H1 (cell line): ENCODE results near the gene ZNF423. TPM values are rescaled to one million over a fixed set of nuclear protein-coding genes. Genes with fewer than 3 reads are reported as not detected.

ENCODE experiments used
- CTCF ChIA-PET: fragments of 300-600 bp; sonication (Branson Sonifier 250); formaldehyde crosslinking; loops from one replicate; lab custom pipeline; 2021; ENCODE audit not compliant: partially characterized antibody; lab: Charles Lee
- POLR2A ChIA-PET: fragments of 300-600 bp; sonication (Branson Sonifier 250); formaldehyde crosslinking; loops from one replicate; lab custom pipeline; 2021; ENCODE audit warnings: inconsistent platforms; ENCODE audit not compliant: partially characterized antibody; lab: Charles Lee
- DNase-seq, 2 experiments: peaks; one replicate each; pipeline versions ENCODE4 v3.0.0 to v3.0.0-alpha.2; 2010 to 2022; ENCODE audit warnings: low spot score in 2 of 2, low read depth in 1 of 2, mixed read lengths in 1 of 2
- FAIRE-seq: peaks from 2 replicates; lab custom pipeline; 2011; peaks lifted over from hg19 to GRCh38; lab: Jason Lieb, UNC
- H2AFZ ChIP-seq: 2 replicates; pipeline ENCODE4 v1.8.1; 2012; ENCODE audit warnings: low read length, inconsistent platforms
- H2AK5ac ChIP-seq: 2 replicates; pipeline ENCODE4 v1.6.1; 2013; ENCODE audit warnings: low read depth, low read length
- H2BK120ac ChIP-seq: replicated peaks from 2 replicates; pipeline ENCODE3; 2013; ENCODE audit warnings: low read depth, low read length, inconsistent platforms
- H2BK12ac ChIP-seq: 2 replicates; pipeline ENCODE4 v1.6.1; 2013; ENCODE audit warnings: low read depth, low read length
- H2BK15ac ChIP-seq: 2 replicates; pipeline ENCODE4 v1.6.1; 2013; ENCODE audit warnings: low read length
- H2BK20ac ChIP-seq: 2 replicates; pipeline ENCODE4 v1.6.1; 2013; ENCODE audit warnings: low read length
- H2BK5ac ChIP-seq: 2 replicates; pipeline ENCODE4 v1.6.1; 2013; ENCODE audit warnings: low read depth, low read length
- H3K14ac ChIP-seq: 2 replicates; pipeline ENCODE4 v1.6.1; 2013; ENCODE audit warnings: inconsistent platforms; ENCODE audit not compliant: insufficient read length
- H3K18ac ChIP-seq: 2 replicates; pipeline ENCODE4 v1.6.1; 2013; ENCODE audit warnings: low read length; ENCODE audit errors: extremely low read depth
- H3K23ac ChIP-seq: 2 replicates; pipeline ENCODE4 v1.6.1; 2013; ENCODE audit warnings: inconsistent platforms; ENCODE audit not compliant: insufficient read length
- H3K23me2 ChIP-seq: 2 replicates; pipeline ENCODE4 v1.6.1; 2013; ENCODE audit warnings: low read depth, low read length
- H3K27ac ChIP-seq: 2 replicates; pipeline ENCODE4 v1.6.1; 2011; ENCODE audit warnings: low read depth, low read length, inconsistent platforms
- H3K27me3 ChIP-seq, 4 experiments: replicated peaks in 1 of 4; 1 replicate in 1 of 4; 2 replicates in 3 of 4; pipeline versions ENCODE4 v1.6.1 to v1.8.1; 2011 to 2013; ENCODE audit warnings: low read length in 3 of 4, mild to moderate bottlenecking in 3 of 4, inconsistent platforms in 2 of 4, mixed read lengths in 2 of 4, moderate library complexity in 1 of 4; ENCODE audit not compliant: control insufficient read depth in 3 of 4, insufficient read depth in 3 of 4; ENCODE audit errors: extremely low read depth in 1 of 4
- H3K36me3 ChIP-seq, 4 experiments: 2 replicates each; pipeline versions ENCODE4 v1.6.1 to v1.8.1; 2011 to 2013; ENCODE audit warnings: mild to moderate bottlenecking in 4 of 4, low read length in 3 of 4, moderate library complexity in 2 of 4, control low read depth in 1 of 4, inconsistent platforms in 1 of 4; ENCODE audit not compliant: insufficient read depth in 4 of 4, control insufficient read depth in 2 of 4
- H3K4ac ChIP-seq: replicated peaks from 2 replicates; pipeline ENCODE3; 2013; ENCODE audit warnings: low read length, low read depth, mixed read lengths, inconsistent platforms; ENCODE audit not compliant: insufficient read length
- H3K4me1 ChIP-seq, 4 experiments: replicated peaks in 1 of 4; 1 replicate in 1 of 4; 2 replicates in 3 of 4; pipeline versions ENCODE4 v1.6.1 to v1.8.1; 2011 to 2013; ENCODE audit warnings: low read length in 3 of 4, inconsistent platforms in 2 of 4, mixed read lengths in 1 of 4; ENCODE audit not compliant: insufficient read depth in 4 of 4, control insufficient read depth in 3 of 4
- H3K4me2 ChIP-seq, 2 experiments: 2 replicates each; pipeline versions ENCODE4 v1.6.1 to v1.8.1; 2011 to 2013; ENCODE audit warnings: low read depth in 2 of 2, low read length in 2 of 2, control low read depth in 1 of 2, inconsistent platforms in 1 of 2, mild to moderate bottlenecking in 1 of 2; ENCODE audit not compliant: insufficient read depth in 1 of 2
- H3K4me3 ChIP-seq, 4 experiments: fragments of 200-600, 300-600 bp in 1 of 4; sonication (generic), shearing (Covaris generic), sonication (Bioruptor Twin) in 1 of 4; 2 replicates each; pipeline versions ENCODE4 v1.5.1 to v1.8.1; 2011 to 2016; ENCODE audit warnings: low read length in 4 of 4, low read depth in 3 of 4, control low read depth in 2 of 4, inconsistent platforms in 2 of 4, mild to moderate bottlenecking in 2 of 4, mixed read lengths in 1 of 4, moderate library complexity in 1 of 4; ENCODE audit not compliant: insufficient read depth in 2 of 4; ENCODE audit errors: extremely low read depth in 1 of 4
- H3K56ac ChIP-seq: replicated peaks from 2 replicates; pipeline ENCODE3; 2013; ENCODE audit warnings: low read depth, mild to moderate bottlenecking, mixed read lengths, low read length, inconsistent platforms; ENCODE audit not compliant: insufficient read length
- H3K79me1 ChIP-seq: 2 replicates; pipeline ENCODE4 v1.6.1; 2013; ENCODE audit warnings: low read depth, low read length, control low read depth
- H3K79me2 ChIP-seq, 2 experiments: 2 replicates each; pipeline versions ENCODE4 v1.6.1 to v1.8.1; 2012 to 2013; ENCODE audit warnings: low read length in 2 of 2, mild to moderate bottlenecking in 2 of 2, inconsistent platforms in 1 of 2; ENCODE audit not compliant: insufficient read depth in 2 of 2, control insufficient read depth in 1 of 2
- H3K9ac ChIP-seq, 4 experiments: replicated peaks in 1 of 4; 1 replicate in 1 of 4; 2 replicates in 3 of 4; pipeline versions ENCODE4 v1.6.1 to v1.8.1; 2011 to 2013; ENCODE audit warnings: low read depth in 3 of 4, low read length in 3 of 4, control low read depth in 2 of 4, mild to moderate bottlenecking in 2 of 4, moderate library complexity in 2 of 4, inconsistent platforms in 1 of 4; ENCODE audit errors: extremely low read depth in 1 of 4
- H3K9me3 ChIP-seq, 2 experiments: 2 replicates each; pipeline versions ENCODE4 v1.6.1 to v1.8.1; 2012 to 2013; ENCODE audit warnings: mild to moderate bottlenecking in 2 of 2, moderate library complexity in 2 of 2, control low read depth in 1 of 2, inconsistent platforms in 1 of 2, low read depth in 1 of 2, low read length in 1 of 2, mixed read lengths in 1 of 2; ENCODE audit not compliant: insufficient read depth in 2 of 2
- H4K20me1 ChIP-seq, 2 experiments: replicated peaks in 1 of 2; 2 replicates each; pipeline versions ENCODE3 to v1.8.1; 2011 to 2013; ENCODE audit warnings: inconsistent platforms in 2 of 2, low read length in 2 of 2, mild to moderate bottlenecking in 1 of 2; ENCODE audit not compliant: insufficient read depth in 2 of 2, control insufficient read depth in 1 of 2
- H4K5ac ChIP-seq: 2 replicates; pipeline ENCODE4 v1.6.1; 2013; ENCODE audit warnings: low read length, low read depth, mixed read lengths, inconsistent platforms; ENCODE audit not compliant: insufficient read length
- H4K8ac ChIP-seq: 2 replicates; pipeline ENCODE4 v1.8.0; 2013; ENCODE audit warnings: mild to moderate bottlenecking, moderate library complexity, low read length, inconsistent platforms; ENCODE audit not compliant: insufficient read depth; ENCODE audit errors: extremely low read depth
- H4K91ac ChIP-seq: replicated peaks from 2 replicates; pipeline ENCODE3; 2013; ENCODE audit warnings: low read length, mixed read lengths, inconsistent platforms; ENCODE audit not compliant: insufficient read length
- BACH1 ChIP-seq: IDR thresholded peaks from 2 replicates; pipeline ENCODE4 v1.6.1; 2012; ENCODE audit warnings: low read length, improper control_type of control experiment
- BCL11A ChIP-seq, 2 experiments: IDR thresholded peaks; one replicate each; pipeline ENCODE4 v1.6.1; 2011; ENCODE audit warnings: low read depth in 2 of 2, low read length in 2 of 2, mild to moderate bottlenecking in 2 of 2
- HDAC2 ChIP-seq, 2 experiments: fragments of 300-600 bp in 1 of 2; sonication (generic) in 1 of 2; IDR thresholded peaks; 2 replicates each; pipeline ENCODE4 v1.6.1; 2011 to 2012; ENCODE audit warnings: low read depth in 2 of 2, low read length in 2 of 2, mild to moderate bottlenecking in 2 of 2, moderate library complexity in 2 of 2, borderline replicate concordance in 1 of 2, inconsistent platforms in 1 of 2
- JUN ChIP-seq: IDR thresholded peaks from 2 replicates; pipeline ENCODE4 v1.6.1; 2011; ENCODE audit warnings: low read depth, mild to moderate bottlenecking, improper control_type of control experiment, low read length
- NRF1 ChIP-seq: IDR thresholded peaks from 2 replicates; pipeline ENCODE4 v1.6.1; 2011; ENCODE audit warnings: mild to moderate bottlenecking, low read depth, low read length, improper control_type of control experiment
- POLR2AphosphoS5 ChIP-seq: IDR thresholded peaks from 2 replicates; pipeline ENCODE4 v1.6.1; 2011; ENCODE audit warnings: low read depth, low read length
- SIN3A ChIP-seq, 2 experiments: IDR thresholded peaks in 1 of 2; conservative IDR thresholded peaks in 1 of 2; 2 replicates each; pipeline ENCODE4 v1.6.1; 2011 to 2012; ENCODE audit warnings: low read length in 2 of 2, improper control_type of control experiment in 1 of 2, low read depth in 1 of 2, mild to moderate bottlenecking in 1 of 2
- SIX5 ChIP-seq: IDR thresholded peaks from 2 replicates; pipeline ENCODE4 v1.6.1; 2011; ENCODE audit warnings: mild to moderate bottlenecking, low read depth, low read length
- SP1 ChIP-seq: IDR thresholded peaks from 2 replicates; pipeline ENCODE4 v1.6.1; 2011; ENCODE audit warnings: low read depth, low read length
- WGBS, 2 experiments: shearing (Covaris generic) in 1 of 2; methylation state at CpG; one replicate each; pipeline versions ENCODE4 v1.1.6 to v1.1.7; 2013 to 2015; ENCODE audit warnings: low lambda C conversion rate in 2 of 2, mixed read lengths in 2 of 2, inconsistent platforms in 1 of 2, low coverage in 1 of 2, missing lambda C conversion rate in 1 of 2; ENCODE audit not compliant: insufficient replicate concordance in 2 of 2, insufficient coverage in 1 of 2, insufficient read length in 1 of 2; ENCODE audit errors: extremely low coverage in 1 of 2, missing lambda C conversion rate in 1 of 2; 5-methylcytosine and 5-hydroxymethylcytosine counted together
- polyA plus RNA-seq, 7 experiments: library from polyadenylated mRNA; depleted of rRNA in 3 of 7; stranded (reverse) in 5 of 7; unstranded in 2 of 7; fragments of >200 nt in 5 of 7; fragments of 200-250 nt in 2 of 7; gene quantifications; 1 replicate in 5 of 7; 2 replicates in 1 of 7; 4 replicates in 1 of 7; pipeline versions ENCODE4 v1.2.1 to v1.2.3, GENCODE V29; 2011 to 2013; ENCODE audit warnings: missing spikeins in 2 of 7, mixed read lengths in 2 of 7
- total RNA-seq: library from RNA; stranded (reverse); fragmentation: NEBNext Ultra II Directional; extraction: Animal tissue kit (Norgen Biotek cat#: 25700); gene quantifications from 2 replicates; pipeline ENCODE4 v1.2.1, GENCODE V29; 2021
- TF ChIP-seq, protein P1 (sequence below): IDR thresholded peaks from 2 replicates; pipeline ENCODE4 v1.6.1; 2012; ENCODE audit warnings: inconsistent platforms
- TF ChIP-seq, protein P2 (sequence below): IDR thresholded peaks from 2 replicates; pipeline ENCODE4 v1.6.1; 2012; ENCODE audit warnings: inconsistent platforms

The ZNF423 gene
- total and polyA plus RNA-seq, 2 of the 8 experiments (the other 6 are each of a cell fraction or from before 2014, with no cell fraction given) = 38.2 to 52.3 TPM

DNA sequence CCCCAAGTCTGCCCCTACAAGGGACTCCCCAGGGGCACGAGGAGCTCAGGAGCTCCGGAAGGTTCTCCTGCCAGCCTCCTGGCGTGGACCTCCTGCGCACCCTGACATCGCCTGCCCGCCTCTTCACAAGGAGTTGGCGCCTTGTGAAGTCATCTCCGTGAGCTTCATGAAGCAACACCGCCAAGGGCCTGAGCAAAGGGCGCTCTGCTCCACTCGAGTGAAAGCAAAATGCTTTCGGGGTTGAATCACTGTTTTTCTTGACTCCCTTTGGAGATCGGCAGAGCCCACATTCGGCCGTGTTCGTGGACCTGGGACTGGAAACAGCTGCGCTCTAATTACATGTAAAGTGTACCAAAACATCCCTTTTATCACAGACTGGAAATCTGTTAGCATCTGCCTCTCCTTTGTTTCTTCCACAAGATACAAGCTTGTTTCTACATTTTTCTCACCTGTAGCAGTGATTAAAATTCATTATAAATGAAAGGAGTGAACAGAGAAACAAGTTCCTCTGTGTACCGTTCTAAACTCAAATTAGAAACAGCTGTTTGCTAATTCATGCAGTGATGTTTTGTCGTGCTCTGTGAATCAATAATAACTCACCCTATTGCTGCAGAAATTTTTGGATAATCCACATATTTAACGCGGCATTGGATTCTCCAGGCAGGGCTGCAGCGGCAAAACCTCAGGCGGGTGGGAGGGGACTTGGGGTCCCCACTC, 203.3 kb downstream of the ZNF423 start:
- Histone ChIP-seq H4K91ac (no peak overlapping the region), H3K18ac (no peak overlapping the region; the same call in 1 of the 2 replicates), H3K27ac (no peak overlapping the region), H2BK15ac (no peak overlapping the region), H2AK5ac (0 out of 2 replicates have a peak overlapping the region, but pooled peaks have one; percentile 39), H4K20me1 (no peaks in the 10 kb centered on the region), H3K23ac (no peak overlapping the region), H2BK12ac (no peak overlapping the region), H3K56ac (no peak overlapping the region), H3K79me2 (peaks cover 0 to 3% of the 10 kb centered on the region in 2 experiments; a peak in 1 of 4 replicates), H2AFZ (no peak overlapping the region), H4K8ac (no peak overlapping the region), H3K14ac (no peak overlapping the region), H3K4me3 (no peak overlapping the region), H3K79me1 (0 out of 2 replicates have a peak, but pooled peaks cover under 1% of the 10 kb centered on the region), H2BK20ac (no peak overlapping the region), H4K5ac (no peak overlapping the region), H3K23me2 (no peaks in the 10 kb centered on the region), H3K4me1 (peaks cover 0 to 6% (median 0%) of the 10 kb centered on the region in 4 experiments; a peak in 2 of 7 replicates), H2BK5ac (no peak overlapping the region), H3K9me3 (peaks cover 4 to 13% of the 10 kb centered on the region in 2 experiments), H3K4me2 (no peak overlapping the region), H3K9ac (no peak overlapping the region; a peak in 1 of 7 replicates), H3K4ac (no peak overlapping the region), H2BK120ac (no peak overlapping the region), H3K27me3 (no peaks in the 10 kb centered on the region), H3K36me3 (peaks cover 2 to 4% (median 3%) of the 10 kb centered on the region in 4 experiments; a peak in 1 of 8 replicates)
- DNase-seq (no peak), FAIRE-seq (no peak)
- 92% methylated on average over 23 of the region's 23 CpGs; no CpG with 5 or more reads in 1 of the 2 experiments for WGBS, 2 experiments
- ChIA-PET CTCF (interaction anchor here (0.6 to 2.8 kb wide), 17 partner anchors 8 to 259 kb away, joined by 3 to 11 read pairs (median 3); no protein-coding TSS in a partner anchor), POLR2A (no interaction called here)
- TF ChIP-seq BACH1 (no peak), BCL11A (IDR thresholded peaks at IDR 0.05; ENCODE audit: low read depth in 2 of 2, low read length in 2 of 2) (no peak), POLR2AphosphoS5 (no peak), HDAC2 (IDR thresholded peaks at IDR 0.05; ENCODE audit: borderline replicate concordance in 1 of 2, low read depth in 2 of 2, low read length in 2 of 2) (no peak), NRF1 (no peak), SIX5 (no peak), SP1 (no peak), JUN (no peak), SIN3A (conservative IDR thresholded peaks at IDR 0.05 in 1 of 2, IDR thresholded peaks at IDR 0.05 in 1 of 2; ENCODE audit: low read depth in 1 of 2, low read length in 2 of 2) (no peak)
- TF ChIP-seq, protein P1, sequence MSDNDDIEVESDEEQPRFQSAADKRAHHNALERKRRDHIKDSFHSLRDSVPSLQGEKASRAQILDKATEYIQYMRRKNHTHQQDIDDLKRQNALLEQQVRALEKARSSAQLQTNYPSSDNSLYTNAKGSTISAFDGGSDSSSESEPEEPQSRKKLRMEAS = no peak
- TF ChIP-seq, protein P2, sequence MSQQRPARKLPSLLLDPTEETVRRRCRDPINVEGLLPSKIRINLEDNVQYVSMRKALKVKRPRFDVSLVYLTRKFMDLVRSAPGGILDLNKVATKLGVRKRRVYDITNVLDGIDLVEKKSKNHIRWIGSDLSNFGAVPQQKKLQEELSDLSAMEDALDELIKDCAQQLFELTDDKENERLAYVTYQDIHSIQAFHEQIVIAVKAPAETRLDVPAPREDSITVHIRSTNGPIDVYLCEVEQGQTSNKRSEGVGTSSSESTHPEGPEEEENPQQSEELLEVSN = no peak
